Tibial nerve (tissue), 3 donors: ENCODE measurements around the gene DDIT3.

Experiments used
- POLR2A ChIP-seq, 2 donors: fragments of 450-650 bp; IDR thresholded peaks; one replicate each; pipeline ENCODE4 v1.6.1; 2017; ENCODE audit warnings: antibody characterized with exemption in 2 of 2, mild to moderate bottlenecking in 2 of 2, moderate library complexity in 2 of 2
- TF ChIP-seq, protein P1 (sequence below), 5 experiments: fragments of 200-600 bp in 3 of 5; fragments of 450-650 bp in 2 of 5; sonication (generic) in 3 of 5; IDR thresholded peaks; one replicate each; pipeline ENCODE4 v1.5.1; 2016 to 2019; ENCODE audit warnings: antibody characterized with exemption in 5 of 5, mild to moderate bottlenecking in 3 of 5, moderate library complexity in 2 of 5

DNA sequence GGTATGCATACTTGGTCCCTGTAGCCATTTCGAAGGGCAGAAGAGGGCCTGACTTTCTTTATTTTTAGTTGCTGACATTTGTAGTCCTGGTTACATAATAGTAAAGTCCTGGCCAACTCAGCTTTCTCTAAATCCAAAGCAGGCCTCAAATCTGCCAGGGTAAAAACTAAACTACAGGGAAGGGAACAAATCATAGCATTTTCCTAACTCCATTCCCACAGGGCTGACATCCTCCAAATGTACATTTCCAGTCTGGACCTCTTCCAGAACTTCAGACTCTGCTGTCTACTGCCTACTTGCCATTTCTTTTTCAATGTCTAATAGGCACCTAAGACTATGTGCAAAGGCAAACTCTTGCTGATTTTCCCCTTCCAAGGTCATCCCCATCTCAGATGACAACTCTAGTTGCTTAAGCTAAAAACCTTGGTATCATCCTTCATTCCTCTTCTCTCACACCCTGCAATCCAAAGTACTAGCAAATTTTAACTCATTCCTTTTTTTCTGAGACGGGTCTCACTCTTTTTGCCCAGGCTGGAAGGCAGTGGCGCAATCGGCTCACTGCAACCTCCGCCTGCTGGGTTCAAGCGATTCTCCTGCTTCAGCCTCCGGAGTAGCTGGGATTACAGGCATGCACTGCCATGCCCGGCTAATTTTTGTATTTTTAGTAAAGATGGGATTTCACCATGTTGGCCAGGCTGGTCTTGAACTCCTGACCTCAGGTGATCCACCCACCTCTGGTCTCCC is 2.0 kb downstream of the DDIT3 start:
- TF ChIP-seq, protein P1, sequence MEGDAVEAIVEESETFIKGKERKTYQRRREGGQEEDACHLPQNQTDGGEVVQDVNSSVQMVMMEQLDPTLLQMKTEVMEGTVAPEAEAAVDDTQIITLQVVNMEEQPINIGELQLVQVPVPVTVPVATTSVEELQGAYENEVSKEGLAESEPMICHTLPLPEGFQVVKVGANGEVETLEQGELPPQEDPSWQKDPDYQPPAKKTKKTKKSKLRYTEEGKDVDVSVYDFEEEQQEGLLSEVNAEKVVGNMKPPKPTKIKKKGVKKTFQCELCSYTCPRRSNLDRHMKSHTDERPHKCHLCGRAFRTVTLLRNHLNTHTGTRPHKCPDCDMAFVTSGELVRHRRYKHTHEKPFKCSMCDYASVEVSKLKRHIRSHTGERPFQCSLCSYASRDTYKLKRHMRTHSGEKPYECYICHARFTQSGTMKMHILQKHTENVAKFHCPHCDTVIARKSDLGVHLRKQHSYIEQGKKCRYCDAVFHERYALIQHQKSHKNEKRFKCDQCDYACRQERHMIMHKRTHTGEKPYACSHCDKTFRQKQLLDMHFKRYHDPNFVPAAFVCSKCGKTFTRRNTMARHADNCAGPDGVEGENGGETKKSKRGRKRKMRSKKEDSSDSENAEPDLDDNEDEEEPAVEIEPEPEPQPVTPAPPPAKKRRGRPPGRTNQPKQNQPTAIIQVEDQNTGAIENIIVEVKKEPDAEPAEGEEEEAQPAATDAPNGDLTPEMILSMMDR (IDR thresholded peaks at IDR 0.05): no peak
- TF ChIP-seq POLR2A (IDR thresholded peaks at IDR 0.05): no peak
